ENCODE data around the gene RASD2. TPM values are rescaled to one million over a fixed set of nuclear protein-coding genes. Genes with fewer than 3 reads are reported as not detected.

The RASD2 gene
- total RNA-seq, 1 donor from 2014 or later: 0.16 TPM

GRCh38 chr22:35570686-35571194 is 30.1 kb downstream of the RASD2 start:
- Mint-ChIP-seq H3K9me3 (ENCODE audit: unreplicated experiment) (no peaks in the 10 kb centered on the region), H3K27me3 (ENCODE audit: low read depth, unreplicated experiment) (peaks cover 32% of the 10 kb centered on the region), H3K36me3 (ENCODE audit: low read depth, unreplicated experiment) (no peaks in the 10 kb centered on the region), H3K4me3 (ENCODE audit: unreplicated experiment) (no peak overlapping the region), H3K4me1 (ENCODE audit: low read depth, unreplicated experiment) (peaks cover 6% of the 10 kb centered on the region), H3K27ac (ENCODE audit: unreplicated experiment) (no peak overlapping the region)
- peaks cover 13% of the 10 kb centered on the region for H3K4me1 ChIP-seq (ENCODE audit: insufficient read depth, low read length)
- H2AFZ ChIP-seq (ENCODE audit: low read depth, low read length): no peak overlapping the region
- no peaks in the 10 kb centered on the region for H4K20me1 ChIP-seq (ENCODE audit: insufficient read depth, low read length)
- FAIRE-seq (no peak), DNase-seq (ENCODE audit: low read depth) (no peak)
- H3K9me3 ChIP-seq (ENCODE audit: insufficient read depth, low read depth, low read length): no peaks in the 10 kb centered on the region
- H3K4me2 ChIP-seq (ENCODE audit: low read length): no peak overlapping the region
- no peak overlapping the region for H3K9ac ChIP-seq (ENCODE audit: low read length)
- H3K36me3 ChIP-seq (ENCODE audit: insufficient read depth, low read length): no peaks in the 10 kb centered on the region
- no peaks in the 10 kb centered on the region for H3K79me2 ChIP-seq (ENCODE audit: insufficient read depth, low read length)
- no peak for TF ChIP-seq EZH2 (IDR thresholded peaks at IDR 0.05; ENCODE audit: insufficient read depth, low read length)
- TF ChIP-seq CTCF (IDR thresholded peaks at IDR 0.05; ENCODE audit: insufficient read depth, low read depth, low read length): no peak
- no peak overlapping the region for H3K4me3 ChIP-seq (ENCODE audit: insufficient read depth, low read depth, low read length)
- H3K27ac ChIP-seq (ENCODE audit: low read depth, low read length): no peak overlapping the region
- H3K27me3 ChIP-seq (ENCODE audit: insufficient read depth, low read length): peaks cover 11% of the 10 kb centered on the region

GRCh38 chr22:35572556-35572955 is 31.9 kb downstream of the RASD2 start:
- H3K27me3 Mint-ChIP-seq (ENCODE audit: low read depth, unreplicated experiment): peaks cover 29% of the 10 kb centered on the region
- Histone ChIP-seq H3K27ac (ENCODE audit: low read depth, low read length) (no peak overlapping the region), H3K4me2 (ENCODE audit: low read length) (no peak overlapping the region), H3K79me2 (ENCODE audit: insufficient read depth, low read length) (no peaks in the 10 kb centered on the region), H3K4me1 (ENCODE audit: insufficient read depth, low read length) (peaks cover 13% of the 10 kb centered on the region), H2AFZ (ENCODE audit: low read depth, low read length) (no peak overlapping the region), H3K27me3 (ENCODE audit: insufficient read depth, low read length) (peaks cover 7% of the 10 kb centered on the region), H3K36me3 (ENCODE audit: insufficient read depth, low read length) (no peaks in the 10 kb centered on the region), H4K20me1 (ENCODE audit: insufficient read depth, low read length) (no peaks in the 10 kb centered on the region), H3K4me3 (ENCODE audit: insufficient read depth, low read depth, low read length) (no peak overlapping the region), H3K9ac (ENCODE audit: low read length) (no peak overlapping the region), H3K9me3 (ENCODE audit: insufficient read depth, low read depth, low read length) (no peaks in the 10 kb centered on the region)
- no peak for FAIRE-seq
- no peak for DNase-seq (ENCODE audit: low read depth)
- TF ChIP-seq CTCF (IDR thresholded peaks at IDR 0.05; ENCODE audit: insufficient read depth, low read depth, low read length): no peak
- TF ChIP-seq EZH2 (IDR thresholded peaks at IDR 0.05; ENCODE audit: insufficient read depth, low read length): no peak
- H3K4me1 Mint-ChIP-seq (ENCODE audit: low read depth, unreplicated experiment): peaks cover 6% of the 10 kb centered on the region
- no peaks in the 10 kb centered on the region for H3K9me3 Mint-ChIP-seq (ENCODE audit: unreplicated experiment)
- no peak overlapping the region for H3K4me3 Mint-ChIP-seq (ENCODE audit: unreplicated experiment)
- H3K36me3 Mint-ChIP-seq (ENCODE audit: low read depth, unreplicated experiment): no peaks in the 10 kb centered on the region
- no peak overlapping the region for H3K27ac Mint-ChIP-seq (ENCODE audit: unreplicated experiment)

- Histone ChIP-seq H3K4me2 (ENCODE audit: low read length) (no peak overlapping the region), H3K9ac (ENCODE audit: low read length) (no peak overlapping the region), H2AFZ (ENCODE audit: low read depth, low read length) (no peak overlapping the region), H4K20me1 (ENCODE audit: insufficient read depth, low read length) (no peaks in the 10 kb centered on the region), H3K36me3 (ENCODE audit: insufficient read depth, low read length) (no peaks in the 10 kb centered on the region), H3K9me3 (ENCODE audit: insufficient read depth, low read depth, low read length) (no peaks in the 10 kb centered on the region), H3K4me3 (ENCODE audit: insufficient read depth, low read depth, low read length) (no peak overlapping the region), H3K79me2 (ENCODE audit: insufficient read depth, low read length) (no peaks in the 10 kb centered on the region), H3K4me1 (ENCODE audit: insufficient read depth, low read length) (no peaks in the 10 kb centered on the region), H3K27ac (ENCODE audit: low read depth, low read length) (no peak overlapping the region), H3K27me3 (ENCODE audit: insufficient read depth, low read length) (peaks cover 3% of the 10 kb centered on the region)
- no peaks in the 10 kb centered on the region for H3K4me1 Mint-ChIP-seq (ENCODE audit: low read depth, unreplicated experiment)
- peaks cover 29% of the 10 kb centered on the region for H3K27me3 Mint-ChIP-seq (ENCODE audit: low read depth, unreplicated experiment)
- H3K9me3 Mint-ChIP-seq (ENCODE audit: unreplicated experiment): peaks cover 3% of the 10 kb centered on the region
- TF ChIP-seq EZH2 (IDR thresholded peaks at IDR 0.05; ENCODE audit: insufficient read depth, low read length) (no peak), CTCF (IDR thresholded peaks at IDR 0.05; ENCODE audit: insufficient read depth, low read depth, low read length) (no peak)
- H3K27ac Mint-ChIP-seq (ENCODE audit: unreplicated experiment): no peak overlapping the region
- no peak for DNase-seq (ENCODE audit: low read depth)
- H3K36me3 Mint-ChIP-seq (ENCODE audit: low read depth, unreplicated experiment): peaks cover 2% of the 10 kb centered on the region
- H3K4me3 Mint-ChIP-seq (ENCODE audit: unreplicated experiment): no peak overlapping the region
- FAIRE-seq: no peak
Observed at GRCh38 chr22:35575116-35575748, 34.6 kb downstream of the RASD2 start.

Measured in astrocyte (in vitro differentiated cells and primary cell).